Trophoblast cell (in vitro differentiated cells and primary cell): ENCODE measurements around the gene ILF2.

Experiments
- DNase-seq, 2 donors: peaks; one replicate each; pipeline ENCODE4 v3.0.0-alpha.2; 2016
- H2AFZ ChIP-seq: 2 replicates; pipeline ENCODE4 v1.6.1; 2013; ENCODE audit warnings: low read length, moderate library complexity, mild to moderate bottlenecking; ENCODE audit not compliant: insufficient read depth, poor library complexity
- H2AK5ac ChIP-seq: 2 replicates; pipeline ENCODE4 v1.6.1; 2013; ENCODE audit warnings: mild to moderate bottlenecking, low read length
- H2BK120ac ChIP-seq: 2 replicates; pipeline ENCODE4 v1.6.1; 2013; ENCODE audit warnings: low read length, mild to moderate bottlenecking, moderate library complexity; ENCODE audit not compliant: insufficient read depth, poor library complexity
- H2BK12ac ChIP-seq: 2 replicates; pipeline ENCODE4 v1.6.1; 2013; ENCODE audit warnings: mild to moderate bottlenecking, low read length, moderate library complexity
- H2BK5ac ChIP-seq: 2 replicates; pipeline ENCODE4 v1.6.1; 2013; ENCODE audit warnings: low read length, low read depth, moderate library complexity, mild to moderate bottlenecking; ENCODE audit not compliant: poor library complexity
- H3K14ac ChIP-seq: 2 replicates; pipeline ENCODE4 v1.6.1; 2013; ENCODE audit warnings: mild to moderate bottlenecking, low read length
- H3K18ac ChIP-seq: 2 replicates; pipeline ENCODE4 v1.6.1; 2013; ENCODE audit warnings: mild to moderate bottlenecking, low read length
- H3K23ac ChIP-seq: 2 replicates; pipeline ENCODE4 v1.6.1; 2013; ENCODE audit warnings: low read length
- H3K27ac ChIP-seq: 2 replicates; pipeline ENCODE4 v1.5.1; 2013; ENCODE audit warnings: low read depth, mild to moderate bottlenecking, inconsistent platforms, low read length, moderate library complexity
- H3K27me3 ChIP-seq: 2 replicates; pipeline ENCODE4 v1.6.1; 2013; ENCODE audit warnings: inconsistent platforms, mild to moderate bottlenecking, low read length, moderate library complexity; ENCODE audit not compliant: insufficient read depth
- H3K36me3 ChIP-seq, 2 experiments: 1 replicate in 1 of 2; 2 replicates in 1 of 2; pipeline ENCODE4 v1.6.1; 2013; ENCODE audit warnings: low read length in 2 of 2, mild to moderate bottlenecking in 2 of 2, moderate library complexity in 1 of 2; ENCODE audit not compliant: insufficient read depth in 2 of 2, control insufficient read depth in 1 of 2
- H3K4ac ChIP-seq: 2 replicates; pipeline ENCODE4 v1.6.1; 2013; ENCODE audit warnings: low read depth, mild to moderate bottlenecking, low read length, moderate library complexity
- H3K4me1 ChIP-seq, 2 experiments: 1 replicate in 1 of 2; 2 replicates in 1 of 2; pipeline ENCODE4 v1.6.1; 2013; ENCODE audit warnings: low read length in 2 of 2, mild to moderate bottlenecking in 2 of 2, moderate library complexity in 1 of 2; ENCODE audit not compliant: insufficient read depth in 2 of 2, control insufficient read depth in 1 of 2
- H3K4me2 ChIP-seq: 2 replicates; pipeline ENCODE4 v1.6.1; 2013; ENCODE audit warnings: inconsistent platforms, mild to moderate bottlenecking, low read length, moderate library complexity
- H3K4me3 ChIP-seq: 2 replicates; pipeline ENCODE4 v1.5.1; 2013; ENCODE audit warnings: mild to moderate bottlenecking, low read depth, low read length, inconsistent platforms
- H3K79me1 ChIP-seq: one replicate; pipeline ENCODE4 v1.6.1; 2013; ENCODE audit warnings: low read length
- H3K79me2 ChIP-seq: 2 replicates; pipeline ENCODE4 v1.6.1; 2013; ENCODE audit warnings: low read length, mild to moderate bottlenecking; ENCODE audit not compliant: control insufficient read depth, insufficient read depth, poor library complexity
- H3K9ac ChIP-seq: 2 replicates; pipeline ENCODE4 v1.6.1; 2013; ENCODE audit warnings: mild to moderate bottlenecking, low read length
- H3K9me3 ChIP-seq: 2 replicates; pipeline ENCODE4 v1.6.1; 2013; ENCODE audit warnings: low read depth, mild to moderate bottlenecking, control low read depth, inconsistent platforms, low read length; ENCODE audit not compliant: insufficient read depth
- H4K12ac ChIP-seq: 2 replicates; pipeline ENCODE4 v1.6.1; 2013; ENCODE audit warnings: low read depth, mild to moderate bottlenecking, low read length, moderate library complexity
- H4K8ac ChIP-seq: 2 replicates; pipeline ENCODE4 v1.6.1; 2013; ENCODE audit warnings: low read depth, mild to moderate bottlenecking, low read length, moderate library complexity
- H4K91ac ChIP-seq: one replicate; pipeline ENCODE4 v1.6.1; 2013; ENCODE audit warnings: low read depth, mild to moderate bottlenecking, low read length, moderate library complexity
- WGBS: extraction: QIAGEN DNeasy Blood & Tissue Kit; methylation state at CpG from one replicate; pipeline ENCODE4 v1.1.7; 2013; ENCODE audit warnings: missing lambda C conversion rate; ENCODE audit not compliant: insufficient read length, insufficient coverage; ENCODE audit errors: extremely low coverage; 5-methylcytosine and 5-hydroxymethylcytosine counted together

Gene ILF2

GRCh38 chr1:153647346-153647714, 23.5 kb downstream of the ILF2 start:
- Histone ChIP-seq H3K27ac (no peak overlapping the region), H4K12ac (no peak overlapping the region), H2BK12ac (no peak overlapping the region), H2AK5ac (no peak overlapping the region), H3K36me3 (peaks cover 10 to 25% of the 10 kb centered on the region in 2 experiments), H3K9ac (no peak overlapping the region), H3K9me3 (peaks cover 1% of the 10 kb centered on the region), H3K79me2 (no peaks in the 10 kb centered on the region), H3K4me1 (peaks cover 0 to 2% of the 10 kb centered on the region in 2 experiments), H4K91ac (no peak overlapping the region), H2BK5ac (no peak overlapping the region), H4K8ac (no peak overlapping the region), H3K4me2 (no peak overlapping the region), H3K14ac (no peak overlapping the region), H3K18ac (no peak overlapping the region), H2BK120ac (no peak overlapping the region), H3K4ac (no peak overlapping the region), H3K4me3 (no peak overlapping the region), H2AFZ (no peak overlapping the region), H3K23ac (no peak overlapping the region), H3K27me3 (no peaks in the 10 kb centered on the region), H3K79me1 (no peaks in the 10 kb centered on the region)
- WGBS: no CpG with 5 or more reads among the region's 2 CpGs
- no peak for DNase-seq

GRCh38 chr1:153646672-153647345, 24.0 kb downstream of the ILF2 start:
- no peaks in the 10 kb centered on the region for H3K79me2 ChIP-seq
- H3K9ac ChIP-seq: no peak overlapping the region
- no peak overlapping the region for H3K23ac ChIP-seq
- H3K27ac ChIP-seq: no peak overlapping the region
- H3K14ac ChIP-seq: no peak overlapping the region
- H3K18ac ChIP-seq: no peak overlapping the region
- no peak overlapping the region for H2BK12ac ChIP-seq
- H3K79me1 ChIP-seq: no peaks in the 10 kb centered on the region
- H3K9me3 ChIP-seq: peaks cover under 1% of the 10 kb centered on the region
- no peak overlapping the region for H4K91ac ChIP-seq
- no CpG with 5 or more reads among the region's 5 CpGs for WGBS
- H2BK5ac ChIP-seq: no peak overlapping the region
- H2AK5ac ChIP-seq: no peak overlapping the region
- no peaks in the 10 kb centered on the region for H3K27me3 ChIP-seq
- no peak overlapping the region for H3K4me3 ChIP-seq
- H3K36me3 ChIP-seq: peaks cover 14 to 30% of the 10 kb centered on the region in 2 experiments
- no peak overlapping the region for H4K12ac ChIP-seq
- DNase-seq: no peak
- no peak overlapping the region for H3K4ac ChIP-seq
- no peak overlapping the region for H3K4me2 ChIP-seq
- no peak overlapping the region for H2AFZ ChIP-seq
- no peak overlapping the region for H2BK120ac ChIP-seq
- H3K4me1 ChIP-seq: peaks cover 0 to 2% of the 10 kb centered on the region in 2 experiments
- H4K8ac ChIP-seq: no peak overlapping the region

- Histone ChIP-seq H2BK12ac (no peak overlapping the region), H2AFZ (no peak overlapping the region), H3K27me3 (no peaks in the 10 kb centered on the region), H4K91ac (no peak overlapping the region), H4K12ac (no peak overlapping the region), H3K14ac (no peak overlapping the region), H3K4me2 (no peak overlapping the region), H3K4ac (no peak overlapping the region), H3K79me1 (no peaks in the 10 kb centered on the region), H3K18ac (no peak overlapping the region), H3K4me1 (peaks cover 0 to 2% of the 10 kb centered on the region in 2 experiments), H4K8ac (no peak overlapping the region), H3K9ac (no peak overlapping the region), H2BK5ac (no peak overlapping the region), H3K79me2 (no peaks in the 10 kb centered on the region), H3K36me3 (peaks cover 31 to 55% of the 10 kb centered on the region in 2 experiments), H3K27ac (no peak overlapping the region), H2BK120ac (no peak overlapping the region), H3K4me3 (no peak overlapping the region), H3K9me3 (no peaks in the 10 kb centered on the region), H3K23ac (no peak overlapping the region), H2AK5ac (no peak overlapping the region)
- no peak for DNase-seq
Observed at GRCh38 chr1:153643816-153644215, 27.0 kb downstream of the ILF2 start.

GRCh38 chr1:153643100-153643499, 27.7 kb downstream of the ILF2 start:
- Histone ChIP-seq H3K79me2 (no peaks in the 10 kb centered on the region), H3K23ac (no peak overlapping the region), H2AK5ac (no peak overlapping the region), H3K18ac (no peak overlapping the region), H2AFZ (no peak overlapping the region), H2BK120ac (no peak overlapping the region), H3K36me3 (peaks cover 36 to 60% of the 10 kb centered on the region in 2 experiments), H3K27me3 (no peaks in the 10 kb centered on the region), H2BK5ac (no peak overlapping the region), H3K4me3 (no peak overlapping the region), H2BK12ac (no peak overlapping the region), H3K4ac (no peak overlapping the region), H3K9ac (no peak overlapping the region), H3K9me3 (no peaks in the 10 kb centered on the region), H3K79me1 (no peaks in the 10 kb centered on the region), H3K4me2 (no peak overlapping the region), H4K12ac (no peak overlapping the region), H3K14ac (no peak overlapping the region), H3K4me1 (peaks cover 0 to 2% of the 10 kb centered on the region in 2 experiments), H3K27ac (no peak overlapping the region), H4K8ac (no peak overlapping the region), H4K91ac (no peak overlapping the region)
- no CpG with 5 or more reads among the region's 11 CpGs for WGBS
- no peak for DNase-seq
